Measurements from ENCODE around the gene CYTH1.
A peak's percentile ranks its signal among the peaks of the same experiment; 100 is the strongest.

The CYTH1 gene

DNA sequence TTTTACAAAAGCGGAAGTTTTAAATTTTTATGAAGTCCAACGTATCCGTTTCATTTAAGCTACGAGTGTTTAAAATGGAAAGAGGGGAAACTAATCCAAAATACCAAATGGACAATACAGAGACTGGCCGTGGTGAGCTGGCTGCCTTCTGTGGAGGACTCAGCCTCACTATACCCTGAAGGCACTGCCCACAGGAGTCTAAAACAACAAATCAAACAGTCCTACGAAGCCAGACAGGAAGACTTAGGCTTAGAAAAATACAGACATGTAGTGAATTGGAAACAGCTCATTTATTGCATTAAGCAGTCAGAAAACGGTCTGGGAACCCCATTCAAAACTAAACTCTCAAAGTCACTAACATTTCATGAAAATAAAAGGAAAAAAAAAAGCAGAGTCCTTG lies 75.1 kb downstream of the CYTH1 start:
- H3K36me3 ChIP-seq (ENCODE audit: control insufficient read depth in 2 of 2, insufficient read depth in 1 of 2, low read length in 2 of 2) = peaks cover 0 to 35% of the 10 kb centered on the region in 2 experiments; a peak in 2 of 3 replicates
- no peak overlapping the region for H3K27ac ChIP-seq (ENCODE audit: extremely low read depth, low read depth, low read length)
- no peak overlapping the region for H3K4me3 ChIP-seq (ENCODE audit: low read depth, low read length)
- H3K4me1 ChIP-seq (ENCODE audit: control insufficient read depth, insufficient read depth, low read length) = peaks cover 16% of the 10 kb centered on the region
- TF ChIP-seq GLI4 (tag by site-specific recombination; IDR thresholded peaks at IDR 0.05) (no peak), ZNF514 (tag by site-specific recombination; IDR thresholded peaks at IDR 0.05) (no peak), ZBTB7A (tag by site-specific recombination; IDR thresholded peaks at IDR 0.05; ENCODE audit: low read depth) (no peak), GLIS1 (tag by site-specific recombination; IDR thresholded peaks at IDR 0.05) (peak; percentile 65), ZNF585B (tag by site-specific recombination; IDR thresholded peaks at IDR 0.05) (no peak)
- TF ChIP-seq, protein P1, sequence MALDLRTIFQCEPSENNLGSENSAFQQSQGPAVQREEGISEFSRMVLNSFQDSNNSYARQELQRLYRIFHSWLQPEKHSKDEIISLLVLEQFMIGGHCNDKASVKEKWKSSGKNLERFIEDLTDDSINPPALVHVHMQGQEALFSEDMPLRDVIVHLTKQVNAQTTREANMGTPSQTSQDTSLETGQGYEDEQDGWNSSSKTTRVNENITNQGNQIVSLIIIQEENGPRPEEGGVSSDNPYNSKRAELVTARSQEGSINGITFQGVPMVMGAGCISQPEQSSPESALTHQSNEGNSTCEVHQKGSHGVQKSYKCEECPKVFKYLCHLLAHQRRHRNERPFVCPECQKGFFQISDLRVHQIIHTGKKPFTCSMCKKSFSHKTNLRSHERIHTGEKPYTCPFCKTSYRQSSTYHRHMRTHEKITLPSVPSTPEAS (tag by site-specific recombination; IDR thresholded peaks at IDR 0.05) = no peak
- ChIA-PET POLR2A (interaction anchor here (0.7 to 1.3 kb wide), 5 partner anchors 17 to 210 kb away, joined by 3 to 4 read pairs (median 4); no protein-coding TSS in a partner anchor), CTCF (interaction anchor here (0.6 to 8.2 kb wide), 29 partner anchors 9 to 1971 kb away, joined by 3 to 157 read pairs (median 9); partner anchors contain the start of gene SOCS3)
- no peaks in the 10 kb centered on the region for H3K9me3 ChIP-seq (ENCODE audit: control insufficient read depth, insufficient read depth, low read depth, low read length)

DNA sequence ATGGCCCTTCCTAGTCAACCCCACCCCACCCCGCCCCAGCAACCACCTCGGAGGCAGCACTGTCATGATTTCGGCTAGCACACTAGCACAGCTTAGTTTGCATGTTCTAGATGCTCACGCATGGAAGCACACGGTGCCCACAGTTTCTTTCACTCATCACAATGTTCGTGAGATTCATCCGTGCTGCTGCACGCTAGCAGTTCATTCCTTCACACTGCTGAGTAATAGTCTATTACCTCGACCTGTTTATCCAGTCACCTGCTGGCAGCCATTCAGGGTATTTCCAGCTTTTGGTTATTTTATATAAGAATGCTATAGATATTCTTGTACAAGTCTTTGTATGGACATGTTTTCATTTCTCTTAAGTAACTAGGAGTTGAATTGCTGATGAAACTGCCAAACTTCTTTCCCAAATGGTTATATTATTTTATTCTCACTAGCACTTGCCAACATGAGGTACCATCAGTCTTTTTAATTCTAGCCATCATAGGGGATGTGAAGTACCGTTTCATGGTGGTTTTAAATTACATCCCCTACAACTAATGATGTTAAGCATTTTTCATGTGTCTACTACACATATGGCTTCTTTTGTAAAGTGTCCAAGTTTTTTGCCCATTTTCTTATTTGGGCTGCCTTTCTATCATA lies 75.7 kb downstream of the CYTH1 start:
- Histone ChIP-seq H3K9me3 (ENCODE audit: control insufficient read depth, insufficient read depth, low read depth, low read length) (no peaks in the 10 kb centered on the region), H3K27ac (ENCODE audit: extremely low read depth, low read depth, low read length) (no peak overlapping the region), H3K4me3 (ENCODE audit: low read depth, low read length) (no peak overlapping the region), H3K36me3 (ENCODE audit: control insufficient read depth in 2 of 2, insufficient read depth in 1 of 2, low read length in 2 of 2) (peaks cover 5 to 41% of the 10 kb centered on the region in 2 experiments), H3K4me1 (ENCODE audit: control insufficient read depth, insufficient read depth, low read length) (peaks cover 16% of the 10 kb centered on the region)
- CTCF ChIA-PET = interaction anchor here (0.6 to 8.2 kb wide), 18 partner anchors 10 to 1972 kb away, joined by 3 to 157 read pairs (median 8); partner anchors contain the start of gene SOCS3
- POLR2A ChIA-PET = interaction anchor here (1.0 to 1.3 kb wide), 2 partner anchors 41 to 209 kb away, joined by 3 to 4 read pairs; no protein-coding TSS in a partner anchor
- TF ChIP-seq ZNF37A (tag by site-specific recombination; IDR thresholded peaks at IDR 0.05) (no peak), ZNF692 (tag by site-specific recombination; IDR thresholded peaks at IDR 0.05) (no peak), ZNF391 (tag by site-specific recombination; IDR thresholded peaks at IDR 0.05; ENCODE audit: borderline replicate concordance, low read depth) (no peak), PRDM4 (tag by site-specific recombination; IDR thresholded peaks at IDR 0.05) (no peak), ZNF670 (tag by site-specific recombination; IDR thresholded peaks at IDR 0.05; ENCODE audit: low read depth) (no peak), ZNF544 (tag by site-specific recombination; IDR thresholded peaks at IDR 0.05) (no peak), ZNF302 (tag by site-specific recombination; IDR thresholded peaks at IDR 0.05; ENCODE audit: low read depth) (no peak), ZNF791 (tag by site-specific recombination; IDR thresholded peaks at IDR 0.05) (no peak), ZNF837 (tag by site-specific recombination; IDR thresholded peaks at IDR 0.05) (no peak)
- TF ChIP-seq, protein P2, sequence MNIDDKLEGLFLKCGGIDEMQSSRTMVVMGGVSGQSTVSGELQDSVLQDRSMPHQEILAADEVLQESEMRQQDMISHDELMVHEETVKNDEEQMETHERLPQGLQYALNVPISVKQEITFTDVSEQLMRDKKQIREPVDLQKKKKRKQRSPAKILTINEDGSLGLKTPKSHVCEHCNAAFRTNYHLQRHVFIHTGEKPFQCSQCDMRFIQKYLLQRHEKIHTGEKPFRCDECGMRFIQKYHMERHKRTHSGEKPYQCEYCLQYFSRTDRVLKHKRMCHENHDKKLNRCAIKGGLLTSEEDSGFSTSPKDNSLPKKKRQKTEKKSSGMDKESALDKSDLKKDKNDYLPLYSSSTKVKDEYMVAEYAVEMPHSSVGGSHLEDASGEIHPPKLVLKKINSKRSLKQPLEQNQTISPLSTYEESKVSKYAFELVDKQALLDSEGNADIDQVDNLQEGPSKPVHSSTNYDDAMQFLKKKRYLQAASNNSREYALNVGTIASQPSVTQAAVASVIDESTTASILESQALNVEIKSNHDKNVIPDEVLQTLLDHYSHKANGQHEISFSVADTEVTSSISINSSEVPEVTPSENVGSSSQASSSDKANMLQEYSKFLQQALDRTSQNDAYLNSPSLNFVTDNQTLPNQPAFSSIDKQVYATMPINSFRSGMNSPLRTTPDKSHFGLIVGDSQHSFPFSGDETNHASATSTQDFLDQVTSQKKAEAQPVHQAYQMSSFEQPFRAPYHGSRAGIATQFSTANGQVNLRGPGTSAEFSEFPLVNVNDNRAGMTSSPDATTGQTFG (tag by site-specific recombination; IDR thresholded peaks at IDR 0.05; ENCODE audit: borderline replicate concordance) = no peak

All from HEK293 (cell line).